ENCODE measurements around the gene VMO1.
A peak's percentile ranks its signal among the peaks of the same experiment; 100 is the strongest.
"Not testable (repeated sequence)": the region's sequence is repeated elsewhere in the genome, so short reads cannot be mapped to it uniquely, and the experiment has no call there.

VMO1 gene

DNA sequence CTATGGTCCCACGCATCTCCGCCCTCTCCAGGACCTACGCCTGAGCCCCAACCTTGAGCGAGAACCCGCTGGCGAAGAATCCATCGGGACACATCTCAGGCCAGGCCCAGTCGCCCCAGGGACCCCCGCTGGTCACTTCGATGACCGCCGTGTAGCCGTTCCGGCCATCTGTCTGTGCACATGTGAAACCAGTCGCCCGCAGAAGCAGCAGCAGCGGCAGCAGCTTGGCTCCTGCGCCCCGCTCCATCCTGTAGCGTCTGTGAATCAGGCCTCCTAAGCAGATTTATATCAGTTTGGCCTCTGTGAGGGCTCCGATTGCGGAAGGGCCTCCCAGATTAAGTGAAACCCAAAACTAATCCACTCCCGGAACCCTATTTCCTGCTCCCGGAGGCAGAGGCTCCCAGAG lies at the start of gene VMO1:
TSS of gene VMO1 (minus strand) at position 259 of the 406 bp plus-strand sequence. CDS start at position 247, 12 bp downstream.
- DNase-seq, result no peak

- no peak for DNase-seq
Observed at GRCh38 chr17:4834681-4835020, 48.5 kb upstream of the VMO1 start.

- peak; percentile 37 for DNase-seq
Observed at GRCh38 chr17:4833941-4834680, 47.9 kb upstream of the VMO1 start.

- DNase-seq, result peak; percentile 92
Observed at GRCh38 chr17:4833178-4833940, 47.2 kb upstream of the VMO1 start, which contains the start of gene MINK1. Gene MINK1 (plus strand): TSS chr17:4833340. CDS start chr17:4833584, 244 bp downstream.

GRCh38 chr17:4832829-4833177 lies 46.6 kb upstream of the VMO1 start:
- not testable (repeated sequence) for DNase-seq

GRCh38 chr17:4827399-4827798 lies 41.2 kb upstream of the VMO1 start:
- no peak for DNase-seq

DNA sequence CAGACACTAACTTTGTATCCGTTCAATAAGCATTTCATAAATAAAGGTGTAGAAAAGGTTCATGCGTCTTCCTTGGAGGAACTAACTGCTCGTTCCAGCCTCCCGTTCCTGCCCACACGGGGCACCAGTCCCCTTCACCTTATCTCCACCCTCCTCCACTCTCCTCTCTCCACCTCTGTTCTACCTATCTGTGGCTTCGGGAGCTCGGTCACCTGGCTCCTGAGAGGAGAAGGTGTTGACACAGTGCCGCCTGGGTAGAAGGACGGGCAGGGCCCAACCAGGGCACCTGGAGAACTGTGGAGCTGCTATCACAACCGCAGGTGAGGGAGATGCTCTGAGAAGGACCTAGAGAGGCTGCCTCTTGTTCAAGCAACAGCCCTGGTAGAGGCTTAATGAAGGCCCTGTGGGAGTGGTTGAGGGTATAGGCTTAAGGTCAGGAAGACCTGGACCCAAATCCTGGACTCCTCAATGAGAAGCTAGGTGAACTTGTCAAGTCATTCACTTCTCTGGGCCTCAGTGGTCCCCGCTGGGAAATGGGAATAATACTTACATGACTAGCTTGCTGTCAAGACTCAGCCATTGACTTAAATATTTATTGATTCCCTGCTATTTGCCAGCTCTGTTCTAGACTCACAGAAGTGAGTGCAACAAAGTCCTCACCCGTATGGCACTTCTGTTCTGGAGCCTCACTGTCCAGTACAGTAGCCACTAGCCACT lies 37.4 kb upstream of the VMO1 start:
- DNase-seq, result no peak

GRCh38 chr17:4822835-4823234 lies 36.7 kb upstream of the VMO1 start:
- no peak for DNase-seq

- no peak for DNase-seq
Observed at GRCh38 chr17:4818276-4818675, 32.1 kb upstream of the VMO1 start.

GRCh38 chr17:4816826-4817225 lies 30.7 kb upstream of the VMO1 start:
- no peak for DNase-seq

DNA sequence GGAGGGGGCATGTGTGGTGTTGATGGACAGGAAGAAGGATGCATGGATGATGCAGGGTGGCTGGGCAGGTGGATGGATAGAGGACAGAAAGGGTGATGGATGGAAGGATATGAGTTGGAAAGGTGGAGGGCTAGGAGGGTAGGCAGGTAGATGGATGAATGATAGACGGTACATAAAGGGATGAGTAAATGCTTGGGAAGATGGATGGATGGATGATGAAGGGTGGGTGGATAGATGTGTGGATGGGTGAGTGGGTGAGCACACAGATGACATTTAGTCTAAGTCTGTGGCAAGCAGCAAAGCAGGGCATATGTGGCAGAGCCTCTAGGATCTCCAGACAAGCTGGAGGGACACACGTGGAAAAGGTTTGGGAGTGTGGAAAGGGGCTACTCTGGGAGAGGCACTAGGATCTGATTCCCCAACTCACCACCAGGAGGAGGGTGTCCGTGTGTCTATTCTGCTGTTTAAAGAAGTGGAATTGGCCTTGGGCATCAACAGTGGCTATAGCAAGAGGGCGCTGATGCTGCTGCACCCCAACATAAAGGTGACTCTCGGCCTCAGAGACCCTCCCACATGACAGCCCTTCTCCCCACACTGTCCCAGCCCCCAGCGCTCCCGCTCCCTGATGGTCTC lies 29.0 kb upstream of the VMO1 start:
- no peak for DNase-seq

GRCh38 chr17:4812690-4813089 lies 26.5 kb upstream of the VMO1 start:
- no peak for DNase-seq

DNA sequence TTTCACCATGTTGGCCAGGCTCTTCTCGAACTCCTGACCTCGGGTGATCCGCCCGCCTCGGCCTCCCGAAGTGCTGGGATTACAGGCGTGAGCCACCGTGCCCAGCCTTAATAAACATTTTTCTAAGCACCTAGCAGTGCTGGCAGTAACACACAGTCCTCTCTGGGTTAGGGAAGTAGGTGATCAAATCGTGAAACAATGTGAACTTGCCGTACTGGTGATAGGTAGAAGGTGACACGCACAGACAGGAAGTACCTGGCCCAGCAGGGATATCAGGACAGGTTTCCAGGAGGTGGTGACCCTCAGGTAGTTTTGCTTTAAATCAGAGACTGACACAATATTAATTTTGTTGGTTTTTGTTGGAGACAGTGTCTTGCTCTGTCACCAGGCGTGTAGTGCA lies 25.3 kb upstream of the VMO1 start:
- no peak for DNase-seq

DNA sequence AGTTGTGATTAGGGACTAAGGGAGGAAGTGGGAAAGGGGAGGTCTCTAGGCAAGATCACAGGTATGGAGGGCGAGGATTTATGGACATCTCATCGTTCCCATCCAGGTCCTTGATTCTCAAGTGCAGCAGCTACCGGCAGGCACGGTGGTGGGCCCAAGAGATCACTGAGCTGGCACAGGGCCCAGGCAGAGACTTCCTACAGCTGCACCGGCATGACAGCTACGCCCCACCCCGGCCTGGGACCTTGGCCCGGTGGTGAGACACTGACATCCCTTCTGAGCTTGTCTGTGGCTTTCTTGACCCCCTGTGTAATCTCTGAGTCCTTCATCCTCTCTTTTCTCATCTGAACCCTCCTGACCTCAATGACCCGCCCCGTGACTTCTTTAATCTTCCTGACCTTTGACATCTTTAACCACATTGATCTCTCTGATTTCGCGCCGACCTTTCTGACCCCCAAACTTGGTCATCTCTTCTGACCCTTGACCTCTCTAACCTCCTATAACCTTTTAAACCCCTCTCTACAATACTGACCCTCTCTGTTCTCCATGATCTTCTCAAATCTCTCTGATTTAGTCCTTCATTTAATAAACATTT lies 24.6 kb upstream of the VMO1 start:
- DNase-seq, result no peak

GRCh38 chr17:4808378-4808767 lies 22.2 kb upstream of the VMO1 start:
- DNase-seq, result no peak

DNA sequence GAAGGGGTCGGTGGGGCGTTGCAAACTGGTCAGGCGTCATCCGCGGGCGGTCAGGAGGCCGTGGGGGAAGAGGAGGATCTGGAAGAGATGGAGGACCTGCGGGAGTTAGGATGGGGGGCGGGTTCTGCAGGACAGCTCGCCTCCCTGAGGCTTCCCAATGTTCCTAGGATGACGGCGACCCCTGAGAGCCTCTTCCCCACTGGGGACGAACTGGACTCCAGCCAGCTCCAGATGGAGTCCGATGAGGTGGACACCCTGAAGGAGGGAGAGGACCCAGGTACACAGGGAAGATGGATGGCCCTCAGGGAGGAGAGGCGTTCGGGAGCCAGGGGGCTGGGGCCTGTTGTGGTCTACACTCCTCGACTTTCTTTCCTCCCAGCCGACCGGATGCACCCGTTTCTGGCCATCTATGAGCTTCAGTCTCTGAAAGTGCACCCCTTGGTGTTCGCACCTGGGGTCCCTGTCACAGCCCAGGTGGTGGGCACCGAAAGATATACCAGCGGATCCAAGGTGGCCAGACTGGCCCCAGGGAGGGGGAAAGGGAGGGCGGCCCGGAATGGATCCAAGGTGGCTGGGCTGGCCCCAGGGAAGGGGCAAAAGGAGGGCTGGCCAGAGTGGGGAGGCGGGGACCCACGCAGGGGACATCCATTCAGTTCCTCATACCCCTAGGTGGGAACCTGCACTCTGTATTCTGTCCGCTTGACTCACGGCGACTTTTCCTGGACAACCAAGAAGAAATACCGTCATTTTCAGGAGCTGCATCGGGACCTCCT lies 21.6 kb upstream of the VMO1 start:
- DNase-seq, result no peak

DNA sequence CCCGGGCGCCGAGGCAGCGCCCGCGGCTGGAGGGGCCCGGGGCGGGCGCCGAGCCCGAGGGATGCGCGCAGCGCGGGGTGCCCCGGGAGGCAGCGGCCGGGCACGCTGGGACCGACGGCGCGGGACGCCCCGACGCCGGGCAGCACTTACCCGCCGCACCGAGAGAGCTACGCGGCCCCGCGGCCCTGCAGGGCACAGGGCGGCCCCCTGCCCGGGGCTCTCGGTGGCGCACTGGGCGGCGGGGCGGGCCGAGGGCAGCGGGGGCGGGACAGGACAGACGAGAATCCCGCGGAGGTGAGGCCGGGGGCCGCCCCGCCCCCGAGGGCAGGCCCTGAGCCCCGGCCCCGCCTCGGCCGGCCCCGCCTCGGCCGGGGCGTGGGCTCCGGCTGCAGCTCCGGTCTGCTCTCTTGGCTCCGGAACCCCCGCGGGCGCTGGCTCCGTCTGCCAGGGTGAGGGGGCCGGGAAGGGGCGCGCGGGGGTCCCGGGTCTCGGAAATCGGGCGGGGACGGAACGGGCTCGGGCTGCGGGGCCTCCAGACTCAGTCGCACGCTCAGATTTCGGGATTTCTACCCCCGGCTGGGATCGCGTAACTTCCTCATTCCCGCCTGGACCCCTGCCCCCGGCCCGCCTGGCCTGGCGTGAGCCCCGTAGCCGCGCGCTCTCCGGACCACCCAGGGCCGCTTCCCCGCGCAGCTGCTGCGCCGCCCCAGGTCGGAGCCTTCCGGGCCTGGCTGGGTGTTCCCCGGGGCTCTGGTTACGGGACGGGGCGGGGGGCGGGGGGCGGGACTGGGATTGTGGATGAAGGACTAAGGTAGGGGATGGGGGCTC lies 20.8 kb upstream of the VMO1 start, which contains the start of gene PLD2:
TSS of gene PLD2 (plus strand) at position 376 of the 828 bp plus-strand sequence. CDS start 621 bp downstream, outside the sequence.
- peak; percentile 65 for DNase-seq

- DNase-seq, result no peak
Observed at GRCh38 chr17:4806456-4806776, 20.3 kb upstream of the VMO1 start.

GRCh38 chr17:4802228-4802627 lies 16.1 kb upstream of the VMO1 start, which contains the start of gene C17orf114:
Gene C17orf114 (minus strand): TSS chr17:4802328.
- DNase-seq, result no peak

- no peak for DNase-seq
Observed at GRCh38 chr17:4800462-4801196, 14.5 kb upstream of the VMO1 start.
